Measurements from ENCODE around the gene PPM1E. TPM values are rescaled to one million over a fixed set of nuclear protein-coding genes. Genes with fewer than 3 reads are reported as not detected.

PPM1E gene
- total and polyA plus RNA-seq, 2 donors (not counting 1 experiment from before 2014, with no cell fraction given) = not detected

DNA sequence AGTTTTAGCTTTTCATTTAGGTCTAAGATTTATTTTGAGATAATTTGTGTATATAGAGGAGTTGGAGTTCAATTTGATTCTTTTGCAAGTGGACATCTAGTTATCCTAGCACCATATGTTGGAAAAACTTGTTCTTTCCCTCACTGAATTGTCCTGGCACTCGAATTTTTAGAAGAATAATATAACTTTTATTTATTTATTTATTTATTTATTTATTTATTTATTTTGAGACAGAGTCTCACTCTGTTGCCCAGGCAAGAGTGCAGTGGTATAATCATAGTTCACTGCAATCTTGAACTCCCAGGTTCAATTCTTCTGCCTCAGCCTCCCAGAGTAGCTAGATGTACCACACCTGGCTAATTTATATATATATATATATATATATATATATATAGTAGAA lies 29.4 kb downstream of the PPM1E start:
- Mint-ChIP-seq H3K4me3 (no peak overlapping the region), H3K9me3 (ENCODE audit: insufficient read depth) (no peaks in the 10 kb centered on the region), H3K4me1 (no peaks in the 10 kb centered on the region), H3K27me3 (peaks cover 6% of the 10 kb centered on the region), H3K27ac (no peak overlapping the region)
- H3K27ac ChIP-seq (ENCODE audit: low read length in 2 of 2) = no peak overlapping the region
- POLR2A ChIA-PET = no interaction called here
- no peaks in the 10 kb centered on the region for H3K36me3 ChIP-seq (replicated peaks in 1 of 2; ENCODE audit: control extremely low read depth in 1 of 2, control insufficient read depth in 1 of 2, extremely low read depth in 1 of 2, insufficient read depth in 2 of 2, low read length in 1 of 2)
- H3K9me3 ChIP-seq (ENCODE audit: control extremely low read depth in 1 of 3, control insufficient read depth in 2 of 3, insufficient read depth in 1 of 3, low read length in 2 of 3) = no peaks in the 10 kb centered on the region
- CTCF ChIA-PET = no interaction called here
- DNase-seq (no peak), ATAC-seq (ENCODE audit: low read depth) (no peak)
- intact Hi-C loops (cut with micrococcal nuclease) = no loop called here
- no CpG with 5 or more reads among the region's 1 CpG for WGBS (ENCODE audit: insufficient coverage)
- no peak overlapping the region for H2AFZ ChIP-seq (ENCODE audit: insufficient read depth, low read depth, low read length, poor library complexity, severe bottlenecking)
- H3K9ac ChIP-seq (ENCODE audit: low read length) = no peak overlapping the region
- H3K4me1 ChIP-seq (ENCODE audit: control insufficient read depth in 2 of 2, insufficient read depth in 2 of 2, low read length in 2 of 2) = no peaks in the 10 kb centered on the region
- H3K4me2 ChIP-seq (replicated peaks; ENCODE audit: low read depth, low read length, poor library complexity, severe bottlenecking) = no peak overlapping the region
- TF ChIP-seq EZH2 (IDR thresholded peaks at IDR 0.05; ENCODE audit: borderline replicate concordance, insufficient read depth, low read depth, low read length, poor library complexity, severe bottlenecking) = no peak
- no peak for TF ChIP-seq CTCF (IDR thresholded peaks at IDR 0.05)
- no peaks in the 10 kb centered on the region for H3K79me2 ChIP-seq (ENCODE audit: control insufficient read depth, insufficient read depth, low read length)
- H3K27me3 ChIP-seq (replicated peaks in 1 of 4; ENCODE audit: control extremely low read depth in 1 of 4, control insufficient read depth in 3 of 4, insufficient read depth in 4 of 4, low read length in 3 of 4) = peaks cover 0 to 2% (median 0%) of the 10 kb centered on the region in 4 experiments
- no peaks in the 10 kb centered on the region for H4K20me1 ChIP-seq (ENCODE audit: control insufficient read depth, insufficient read depth, low read length, poor library complexity, severe bottlenecking)
- no peak overlapping the region for H3K4me3 ChIP-seq (ENCODE audit: control extremely low read depth in 1 of 5, extremely low read depth in 1 of 5, insufficient read depth in 1 of 5, low read depth in 2 of 5, low read length in 4 of 5)

DNA sequence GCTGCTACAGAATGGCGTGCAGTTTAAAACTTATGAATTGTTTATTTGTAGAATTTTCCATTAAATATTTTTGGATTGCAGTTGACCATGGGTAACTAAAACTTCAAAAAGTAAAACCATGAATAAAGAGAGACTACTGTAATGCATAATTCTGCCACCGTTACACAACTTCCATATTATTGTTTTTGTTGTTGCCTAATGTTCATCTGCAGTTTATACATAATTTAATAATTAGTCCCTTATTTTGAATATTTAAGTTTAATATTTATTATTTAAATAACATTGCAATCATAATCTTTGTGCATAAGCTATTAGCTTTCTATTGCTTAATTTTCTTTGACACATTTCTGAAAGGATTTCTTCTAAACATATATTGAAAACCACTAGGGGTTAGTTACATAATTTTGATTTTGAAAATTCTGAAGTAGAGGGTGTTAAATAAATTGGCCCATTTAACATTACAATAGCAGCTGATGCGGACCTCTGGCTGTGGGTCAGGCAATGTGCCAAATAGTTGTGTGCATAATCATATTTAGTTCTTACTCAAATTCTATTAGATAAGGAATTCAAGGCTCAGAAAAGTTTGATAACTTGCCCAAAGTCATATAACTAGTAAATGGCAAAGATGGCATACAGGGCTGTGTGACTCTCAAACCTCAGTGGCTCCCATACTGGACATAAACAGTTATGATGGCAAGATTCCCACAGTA lies 31.1 kb downstream of the PPM1E start:
- no peaks in the 10 kb centered on the region for H3K4me1 ChIP-seq (ENCODE audit: control insufficient read depth in 2 of 2, insufficient read depth in 2 of 2, low read length in 2 of 2)
- POLR2A ChIA-PET = no interaction called here

More for the DNA sequence above, 31.1 kb downstream of the PPM1E start:
- Mint-ChIP-seq H3K9me3 (ENCODE audit: insufficient read depth) (no peaks in the 10 kb centered on the region), H3K4me1 (no peaks in the 10 kb centered on the region), H3K4me3 (no peak overlapping the region), H3K27me3 (peaks cover 10% of the 10 kb centered on the region), H3K27ac (no peak overlapping the region)
- H3K79me2 ChIP-seq (ENCODE audit: control insufficient read depth, insufficient read depth, low read length) = no peaks in the 10 kb centered on the region
- no peak overlapping the region for H2AFZ ChIP-seq (ENCODE audit: insufficient read depth, low read depth, low read length, poor library complexity, severe bottlenecking)
- no peak overlapping the region for H3K4me3 ChIP-seq (ENCODE audit: control extremely low read depth in 1 of 5, extremely low read depth in 1 of 5, insufficient read depth in 1 of 5, low read depth in 2 of 5, low read length in 4 of 5)
- intact Hi-C loops (cut with micrococcal nuclease) = no loop called here
- H3K36me3 ChIP-seq (replicated peaks in 1 of 2; ENCODE audit: control extremely low read depth in 1 of 2, control insufficient read depth in 1 of 2, extremely low read depth in 1 of 2, insufficient read depth in 2 of 2, low read length in 1 of 2) = no peaks in the 10 kb centered on the region
- no peak overlapping the region for H3K9ac ChIP-seq (ENCODE audit: low read length)
- CTCF ChIA-PET = no interaction called here
- H3K9me3 ChIP-seq (ENCODE audit: control extremely low read depth in 1 of 3, control insufficient read depth in 2 of 3, insufficient read depth in 1 of 3, low read length in 2 of 3) = no peaks in the 10 kb centered on the region
- TF ChIP-seq CTCF (IDR thresholded peaks at IDR 0.05) (no peak), EZH2 (IDR thresholded peaks at IDR 0.05; ENCODE audit: borderline replicate concordance, insufficient read depth, low read depth, low read length, poor library complexity, severe bottlenecking) (no peak)
- ATAC-seq (ENCODE audit: low read depth) = no peak
- no peak for DNase-seq
- no CpG with 5 or more reads among the region's 3 CpGs for WGBS (ENCODE audit: insufficient coverage)
- H4K20me1 ChIP-seq (ENCODE audit: control insufficient read depth, insufficient read depth, low read length, poor library complexity, severe bottlenecking) = no peaks in the 10 kb centered on the region
- no peak overlapping the region for H3K4me2 ChIP-seq (replicated peaks; ENCODE audit: low read depth, low read length, poor library complexity, severe bottlenecking)
- peaks cover 0 to 2% (median 0%) of the 10 kb centered on the region in 4 experiments for H3K27me3 ChIP-seq (replicated peaks in 1 of 4; ENCODE audit: control extremely low read depth in 1 of 4, control insufficient read depth in 3 of 4, insufficient read depth in 4 of 4, low read length in 3 of 4)
- no peak overlapping the region for H3K27ac ChIP-seq (ENCODE audit: low read length in 2 of 2)

Measured in B cell (primary cell).